H1 (cell line): Measurements from ENCODE around the gene SGPP2. TPM values are rescaled to one million over a fixed set of nuclear protein-coding genes. Genes with fewer than 3 reads are reported as not detected.

Experiments
- CTCF ChIA-PET: fragments of 300-600 bp; sonication (Branson Sonifier 250); formaldehyde crosslinking; loops from one replicate; lab custom pipeline; 2021; ENCODE audit not compliant: partially characterized antibody; lab: Charles Lee
- POLR2A ChIA-PET: fragments of 300-600 bp; sonication (Branson Sonifier 250); formaldehyde crosslinking; loops from one replicate; lab custom pipeline; 2021; ENCODE audit warnings: inconsistent platforms; ENCODE audit not compliant: partially characterized antibody; lab: Charles Lee
- DNase-seq, 2 experiments: peaks; one replicate each; pipeline versions ENCODE4 v3.0.0 to v3.0.0-alpha.2; 2010 to 2022; ENCODE audit warnings: low spot score in 2 of 2, low read depth in 1 of 2, mixed read lengths in 1 of 2
- FAIRE-seq: peaks from 2 replicates; lab custom pipeline; 2011; peaks lifted over from hg19 to GRCh38; lab: Jason Lieb, UNC
- H2AFZ ChIP-seq: 2 replicates; pipeline ENCODE4 v1.8.1; 2012; ENCODE audit warnings: low read length, inconsistent platforms
- H2AK5ac ChIP-seq: 2 replicates; pipeline ENCODE4 v1.6.1; 2013; ENCODE audit warnings: low read depth, low read length
- H2BK120ac ChIP-seq: replicated peaks from 2 replicates; pipeline ENCODE3; 2013; ENCODE audit warnings: low read depth, low read length, inconsistent platforms
- H2BK12ac ChIP-seq: 2 replicates; pipeline ENCODE4 v1.6.1; 2013; ENCODE audit warnings: low read depth, low read length
- H2BK15ac ChIP-seq: 2 replicates; pipeline ENCODE4 v1.6.1; 2013; ENCODE audit warnings: low read length
- H2BK20ac ChIP-seq: 2 replicates; pipeline ENCODE4 v1.6.1; 2013; ENCODE audit warnings: low read length
- H2BK5ac ChIP-seq: 2 replicates; pipeline ENCODE4 v1.6.1; 2013; ENCODE audit warnings: low read depth, low read length
- H3K14ac ChIP-seq: 2 replicates; pipeline ENCODE4 v1.6.1; 2013; ENCODE audit warnings: inconsistent platforms; ENCODE audit not compliant: insufficient read length
- H3K18ac ChIP-seq: 2 replicates; pipeline ENCODE4 v1.6.1; 2013; ENCODE audit warnings: low read length; ENCODE audit errors: extremely low read depth
- H3K23ac ChIP-seq: 2 replicates; pipeline ENCODE4 v1.6.1; 2013; ENCODE audit warnings: inconsistent platforms; ENCODE audit not compliant: insufficient read length
- H3K23me2 ChIP-seq: 2 replicates; pipeline ENCODE4 v1.6.1; 2013; ENCODE audit warnings: low read depth, low read length
- H3K27ac ChIP-seq: 2 replicates; pipeline ENCODE4 v1.6.1; 2011; ENCODE audit warnings: low read depth, low read length, inconsistent platforms
- H3K27me3 ChIP-seq, 4 experiments: replicated peaks in 1 of 4; 1 replicate in 1 of 4; 2 replicates in 3 of 4; pipeline versions ENCODE4 v1.6.1 to v1.8.1; 2011 to 2013; ENCODE audit warnings: low read length in 3 of 4, mild to moderate bottlenecking in 3 of 4, inconsistent platforms in 2 of 4, mixed read lengths in 2 of 4, moderate library complexity in 1 of 4; ENCODE audit not compliant: control insufficient read depth in 3 of 4, insufficient read depth in 3 of 4; ENCODE audit errors: extremely low read depth in 1 of 4
- H3K36me3 ChIP-seq, 4 experiments: 2 replicates each; pipeline versions ENCODE4 v1.6.1 to v1.8.1; 2011 to 2013; ENCODE audit warnings: mild to moderate bottlenecking in 4 of 4, low read length in 3 of 4, moderate library complexity in 2 of 4, control low read depth in 1 of 4, inconsistent platforms in 1 of 4; ENCODE audit not compliant: insufficient read depth in 4 of 4, control insufficient read depth in 2 of 4
- H3K4ac ChIP-seq: replicated peaks from 2 replicates; pipeline ENCODE3; 2013; ENCODE audit warnings: low read length, low read depth, mixed read lengths, inconsistent platforms; ENCODE audit not compliant: insufficient read length
- H3K4me1 ChIP-seq, 4 experiments: replicated peaks in 1 of 4; 1 replicate in 1 of 4; 2 replicates in 3 of 4; pipeline versions ENCODE4 v1.6.1 to v1.8.1; 2011 to 2013; ENCODE audit warnings: low read length in 3 of 4, inconsistent platforms in 2 of 4, mixed read lengths in 1 of 4; ENCODE audit not compliant: insufficient read depth in 4 of 4, control insufficient read depth in 3 of 4
- H3K4me2 ChIP-seq, 2 experiments: 2 replicates each; pipeline versions ENCODE4 v1.6.1 to v1.8.1; 2011 to 2013; ENCODE audit warnings: low read depth in 2 of 2, low read length in 2 of 2, control low read depth in 1 of 2, inconsistent platforms in 1 of 2, mild to moderate bottlenecking in 1 of 2; ENCODE audit not compliant: insufficient read depth in 1 of 2
- H3K4me3 ChIP-seq, 4 experiments: fragments of 200-600, 300-600 bp in 1 of 4; sonication (generic), shearing (Covaris generic), sonication (Bioruptor Twin) in 1 of 4; 2 replicates each; pipeline versions ENCODE4 v1.5.1 to v1.8.1; 2011 to 2016; ENCODE audit warnings: low read length in 4 of 4, low read depth in 3 of 4, control low read depth in 2 of 4, inconsistent platforms in 2 of 4, mild to moderate bottlenecking in 2 of 4, mixed read lengths in 1 of 4, moderate library complexity in 1 of 4; ENCODE audit not compliant: insufficient read depth in 2 of 4; ENCODE audit errors: extremely low read depth in 1 of 4
- H3K56ac ChIP-seq: replicated peaks from 2 replicates; pipeline ENCODE3; 2013; ENCODE audit warnings: low read depth, mild to moderate bottlenecking, mixed read lengths, low read length, inconsistent platforms; ENCODE audit not compliant: insufficient read length
- H3K79me1 ChIP-seq: 2 replicates; pipeline ENCODE4 v1.6.1; 2013; ENCODE audit warnings: low read depth, low read length, control low read depth
- H3K79me2 ChIP-seq, 2 experiments: 2 replicates each; pipeline versions ENCODE4 v1.6.1 to v1.8.1; 2012 to 2013; ENCODE audit warnings: low read length in 2 of 2, mild to moderate bottlenecking in 2 of 2, inconsistent platforms in 1 of 2; ENCODE audit not compliant: insufficient read depth in 2 of 2, control insufficient read depth in 1 of 2
- H3K9ac ChIP-seq, 4 experiments: replicated peaks in 1 of 4; 1 replicate in 1 of 4; 2 replicates in 3 of 4; pipeline versions ENCODE4 v1.6.1 to v1.8.1; 2011 to 2013; ENCODE audit warnings: low read depth in 3 of 4, low read length in 3 of 4, control low read depth in 2 of 4, mild to moderate bottlenecking in 2 of 4, moderate library complexity in 2 of 4, inconsistent platforms in 1 of 4; ENCODE audit errors: extremely low read depth in 1 of 4
- H3K9me3 ChIP-seq, 2 experiments: 2 replicates each; pipeline versions ENCODE4 v1.6.1 to v1.8.1; 2012 to 2013; ENCODE audit warnings: mild to moderate bottlenecking in 2 of 2, moderate library complexity in 2 of 2, control low read depth in 1 of 2, inconsistent platforms in 1 of 2, low read depth in 1 of 2, low read length in 1 of 2, mixed read lengths in 1 of 2; ENCODE audit not compliant: insufficient read depth in 2 of 2
- H4K20me1 ChIP-seq, 2 experiments: replicated peaks in 1 of 2; 2 replicates each; pipeline versions ENCODE3 to v1.8.1; 2011 to 2013; ENCODE audit warnings: inconsistent platforms in 2 of 2, low read length in 2 of 2, mild to moderate bottlenecking in 1 of 2; ENCODE audit not compliant: insufficient read depth in 2 of 2, control insufficient read depth in 1 of 2
- H4K5ac ChIP-seq: 2 replicates; pipeline ENCODE4 v1.6.1; 2013; ENCODE audit warnings: low read length, low read depth, mixed read lengths, inconsistent platforms; ENCODE audit not compliant: insufficient read length
- H4K8ac ChIP-seq: 2 replicates; pipeline ENCODE4 v1.8.0; 2013; ENCODE audit warnings: mild to moderate bottlenecking, moderate library complexity, low read length, inconsistent platforms; ENCODE audit not compliant: insufficient read depth; ENCODE audit errors: extremely low read depth
- H4K91ac ChIP-seq: replicated peaks from 2 replicates; pipeline ENCODE3; 2013; ENCODE audit warnings: low read length, mixed read lengths, inconsistent platforms; ENCODE audit not compliant: insufficient read length
- ASH2L ChIP-seq: fragments of 200-600, 300-600 bp; sonication (generic); IDR thresholded peaks from one replicate; pipeline ENCODE4 v1.7.1; 2017; ENCODE audit warnings: low read length
- BACH1 ChIP-seq: IDR thresholded peaks from 2 replicates; pipeline ENCODE4 v1.6.1; 2012; ENCODE audit warnings: low read length, improper control_type of control experiment
- CREB1 ChIP-seq: IDR thresholded peaks from 2 replicates; pipeline ENCODE4 v1.6.1; 2012; ENCODE audit warnings: inconsistent platforms
- KDM5A ChIP-seq: fragments of 200-600 bp; IDR thresholded peaks from 2 replicates; pipeline ENCODE4 v1.7.1; 2012; ENCODE audit warnings: mild to moderate bottlenecking, low read length, inconsistent platforms, mixed read lengths
- NRF1 ChIP-seq: IDR thresholded peaks from 2 replicates; pipeline ENCODE4 v1.6.1; 2011; ENCODE audit warnings: mild to moderate bottlenecking, low read depth, low read length, improper control_type of control experiment
- RBBP5 ChIP-seq: IDR thresholded peaks from 2 replicates; pipeline ENCODE4 v1.7.1; 2012; ENCODE audit warnings: low read depth, mild to moderate bottlenecking, inconsistent platforms, low read length, moderate library complexity, borderline replicate concordance
- RNF2 ChIP-seq: fragments of 200-900, 300-1000 bp; sonication (generic); IDR thresholded peaks from 2 replicates; pipeline ENCODE4 v1.7.1; 2016; ENCODE audit warnings: borderline replicate concordance, low read depth, mild to moderate bottlenecking, antibody characterized with exemption, low read length; ENCODE audit not compliant: poor library complexity, severe bottlenecking; ENCODE audit errors: missing control alignments
- SAP30 ChIP-seq: fragments of 300-600 bp; sonication (generic); IDR thresholded peaks from 2 replicates; pipeline ENCODE4 v1.7.1; 2012; ENCODE audit warnings: low read length, moderate library complexity, mild to moderate bottlenecking, inconsistent platforms; ENCODE audit not compliant: insufficient read depth, insufficient replicate concordance
- YY1 ChIP-seq: IDR thresholded peaks from 2 replicates; pipeline ENCODE4 v1.6.1; 2011; ENCODE audit warnings: low read depth, mild to moderate bottlenecking, low read length
- WGBS, 2 experiments: shearing (Covaris generic) in 1 of 2; methylation state at CpG; one replicate each; pipeline versions ENCODE4 v1.1.6 to v1.1.7; 2013 to 2015; ENCODE audit warnings: low lambda C conversion rate in 2 of 2, mixed read lengths in 2 of 2, inconsistent platforms in 1 of 2, low coverage in 1 of 2, missing lambda C conversion rate in 1 of 2; ENCODE audit not compliant: insufficient replicate concordance in 2 of 2, insufficient coverage in 1 of 2, insufficient read length in 1 of 2; ENCODE audit errors: extremely low coverage in 1 of 2, missing lambda C conversion rate in 1 of 2; 5-methylcytosine and 5-hydroxymethylcytosine counted together
- polyA plus RNA-seq, 7 experiments: library from polyadenylated mRNA; depleted of rRNA in 3 of 7; stranded (reverse) in 5 of 7; unstranded in 2 of 7; fragments of >200 nt in 5 of 7; fragments of 200-250 nt in 2 of 7; gene quantifications; 1 replicate in 5 of 7; 2 replicates in 1 of 7; 4 replicates in 1 of 7; pipeline versions ENCODE4 v1.2.1 to v1.2.3, GENCODE V29; 2011 to 2013; ENCODE audit warnings: missing spikeins in 2 of 7, mixed read lengths in 2 of 7
- total RNA-seq: library from RNA; stranded (reverse); fragmentation: NEBNext Ultra II Directional; extraction: Animal tissue kit (Norgen Biotek cat#: 25700); gene quantifications from 2 replicates; pipeline ENCODE4 v1.2.1, GENCODE V29; 2021
- TF ChIP-seq, protein P1 (sequence below): IDR thresholded peaks from 2 replicates; pipeline ENCODE4 v1.6.1; 2012; ENCODE audit warnings: inconsistent platforms
- TF ChIP-seq, protein P2 (sequence below): IDR thresholded peaks from 2 replicates; pipeline ENCODE4 v1.6.1; 2012; ENCODE audit warnings: low read length, inconsistent platforms

The SGPP2 gene
- total and polyA plus RNA-seq, 2 of the 8 experiments (the other 6 are each of a cell fraction or from before 2014, with no cell fraction given) = 0.29 TPM; not detected in 1

- 91% methylated on average over 4 of the region's 4 CpGs; no CpG with 5 or more reads in 1 of the 2 experiments for WGBS, 2 experiments
- Histone ChIP-seq H3K18ac (no peak overlapping the region), H3K27me3 (no peaks in the 10 kb centered on the region; a peak in 1 of 7 replicates), H3K79me1 (no peaks in the 10 kb centered on the region), H3K27ac (no peak overlapping the region), H4K5ac (no peak overlapping the region), H3K36me3 (no peaks in the 10 kb centered on the region; a peak in 1 of 8 replicates), H3K56ac (no peak overlapping the region), H3K4ac (no peak overlapping the region), H3K79me2 (no peaks in the 10 kb centered on the region), H3K4me3 (no peak overlapping the region), H2BK12ac (no peak overlapping the region), H3K4me1 (no peaks in the 10 kb centered on the region), H2AFZ (no peak overlapping the region), H3K9ac (no peak overlapping the region), H2BK15ac (no peak overlapping the region), H2BK5ac (no peak overlapping the region), H4K8ac (no peak overlapping the region), H3K4me2 (no peak overlapping the region), H2BK120ac (no peak overlapping the region), H3K23me2 (no peaks in the 10 kb centered on the region; the same call in 1 of the 2 replicates), H4K91ac (no peak overlapping the region), H3K23ac (no peak overlapping the region), H2BK20ac (no peak overlapping the region), H4K20me1 (peaks cover 0 to 4% of the 10 kb centered on the region in 2 experiments), H2AK5ac (no peak overlapping the region), H3K14ac (no peak overlapping the region), H3K9me3 (no peaks in the 10 kb centered on the region)
- DNase-seq (no peak), FAIRE-seq (no peak)
- POLR2A ChIA-PET = no interaction called here
- CTCF ChIA-PET = interaction anchor here (0.7 to 3.9 kb wide), 28 partner anchors 8 to 536 kb away, joined by 3 to 20 read pairs (median 6); a partner anchor contains a TSS
- TF ChIP-seq RNF2 = no peak
- TF ChIP-seq, protein P1, sequence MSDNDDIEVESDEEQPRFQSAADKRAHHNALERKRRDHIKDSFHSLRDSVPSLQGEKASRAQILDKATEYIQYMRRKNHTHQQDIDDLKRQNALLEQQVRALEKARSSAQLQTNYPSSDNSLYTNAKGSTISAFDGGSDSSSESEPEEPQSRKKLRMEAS = no peak
- no peak for TF ChIP-seq YY1
- TF ChIP-seq KDM5A = no peak
- no peak for TF ChIP-seq ASH2L
- no peak for TF ChIP-seq BACH1
- TF ChIP-seq, protein P2, sequence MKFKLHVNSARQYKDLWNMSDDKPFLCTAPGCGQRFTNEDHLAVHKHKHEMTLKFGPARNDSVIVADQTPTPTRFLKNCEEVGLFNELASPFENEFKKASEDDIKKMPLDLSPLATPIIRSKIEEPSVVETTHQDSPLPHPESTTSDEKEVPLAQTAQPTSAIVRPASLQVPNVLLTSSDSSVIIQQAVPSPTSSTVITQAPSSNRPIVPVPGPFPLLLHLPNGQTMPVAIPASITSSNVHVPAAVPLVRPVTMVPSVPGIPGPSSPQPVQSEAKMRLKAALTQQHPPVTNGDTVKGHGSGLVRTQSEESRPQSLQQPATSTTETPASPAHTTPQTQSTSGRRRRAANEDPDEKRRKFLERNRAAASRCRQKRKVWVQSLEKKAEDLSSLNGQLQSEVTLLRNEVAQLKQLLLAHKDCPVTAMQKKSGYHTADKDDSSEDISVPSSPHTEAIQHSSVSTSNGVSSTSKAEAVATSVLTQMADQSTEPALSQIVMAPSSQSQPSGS = no peak
- TF ChIP-seq RBBP5 = no peak
- TF ChIP-seq SAP30 = no peak
- TF ChIP-seq NRF1 = no peak
- no peak for TF ChIP-seq CREB1
Measured at GRCh38 chr2:222561151-222561550, 136.8 kb downstream of the SGPP2 start.
